GM18873 (cell line): ENCODE results near the gene RFTN1.
A peak's percentile ranks its signal among the peaks of the same experiment; 100 is the strongest.

Source experiments
- ATAC-seq: cut with Tn5 transposase; IDR thresholded peaks from one replicate; pipeline ENCODE4 v1.9.1; 2021; ENCODE audit warnings: mild to moderate bottlenecking, moderate library complexity, moderate number of reproducible peaks; ENCODE audit not compliant: unreplicated experiment, low FRiP score

The RFTN1 gene, protein sequence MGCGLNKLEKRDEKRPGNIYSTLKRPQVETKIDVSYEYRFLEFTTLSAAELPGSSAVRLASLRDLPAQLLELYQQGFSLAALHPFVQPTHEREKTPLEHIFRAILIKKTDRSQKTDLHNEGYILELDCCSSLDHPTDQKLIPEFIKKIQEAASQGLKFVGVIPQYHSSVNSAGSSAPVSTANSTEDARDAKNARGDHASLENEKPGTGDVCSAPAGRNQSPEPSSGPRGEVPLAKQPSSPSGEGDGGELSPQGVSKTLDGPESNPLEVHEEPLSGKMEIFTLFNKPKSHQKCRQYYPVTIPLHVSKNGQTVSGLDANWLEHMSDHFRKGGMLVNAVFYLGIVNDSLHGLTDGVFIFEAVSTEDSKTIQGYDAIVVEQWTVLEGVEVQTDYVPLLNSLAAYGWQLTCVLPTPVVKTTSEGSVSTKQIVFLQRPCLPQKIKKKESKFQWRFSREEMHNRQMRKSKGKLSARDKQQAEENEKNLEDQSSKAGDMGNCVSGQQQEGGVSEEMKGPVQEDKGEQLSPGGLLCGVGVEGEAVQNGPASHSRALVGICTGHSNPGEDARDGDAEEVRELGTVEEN

DNA sequence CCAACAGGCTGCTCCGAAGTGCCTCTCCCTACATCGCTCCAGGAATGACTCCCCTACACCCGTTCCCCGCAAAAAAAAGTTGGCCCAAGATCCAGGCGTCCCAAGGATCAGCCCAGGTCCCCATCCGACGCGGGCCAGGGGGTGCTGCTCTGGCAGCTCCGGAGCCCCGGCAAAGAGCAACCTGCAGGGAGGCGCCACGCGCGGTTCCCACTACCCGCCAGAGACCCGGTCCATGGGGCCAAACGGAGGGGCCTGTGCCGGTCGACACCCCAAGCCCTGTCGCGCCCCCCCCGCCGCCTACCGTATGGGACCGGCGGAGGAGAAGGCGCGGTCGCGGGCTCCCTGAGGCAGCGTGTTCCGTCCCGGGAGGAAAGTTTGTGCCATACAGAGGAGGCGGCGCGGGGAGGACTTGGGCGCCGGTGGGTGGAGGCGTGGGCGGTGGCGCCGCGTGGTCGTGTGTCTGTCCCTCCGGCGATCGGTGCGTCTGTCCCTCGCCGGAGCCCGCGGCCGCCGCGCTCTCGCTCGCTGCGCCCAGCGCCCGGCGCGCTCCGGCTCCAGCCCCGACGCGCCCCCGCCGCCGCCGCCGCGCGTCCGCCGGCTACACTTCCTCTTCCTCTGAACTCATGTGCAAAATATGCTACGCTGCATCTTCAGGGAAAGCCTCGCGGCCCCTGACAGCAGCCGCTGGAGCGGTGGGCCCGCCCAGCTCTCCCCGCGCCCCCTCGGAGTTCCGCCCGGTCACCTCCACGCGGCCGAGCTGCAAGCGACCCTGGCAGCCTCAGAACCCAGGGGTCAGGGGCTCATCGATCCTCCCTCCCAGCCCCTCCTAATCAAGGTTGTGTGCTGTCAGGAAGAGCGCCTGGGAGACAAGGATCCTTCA, at the start of gene RFTN1:
TSS of gene RFTN1 (minus strand) at position 559 of the 880 bp plus-strand sequence. CDS start 19,830 bp downstream, outside the sequence.
- no peak for ATAC-seq

- no peak for ATAC-seq
These were observed 46.3 kb upstream of the RFTN1 start for GRCh38 chr3:16559653-16560365.

DNA sequence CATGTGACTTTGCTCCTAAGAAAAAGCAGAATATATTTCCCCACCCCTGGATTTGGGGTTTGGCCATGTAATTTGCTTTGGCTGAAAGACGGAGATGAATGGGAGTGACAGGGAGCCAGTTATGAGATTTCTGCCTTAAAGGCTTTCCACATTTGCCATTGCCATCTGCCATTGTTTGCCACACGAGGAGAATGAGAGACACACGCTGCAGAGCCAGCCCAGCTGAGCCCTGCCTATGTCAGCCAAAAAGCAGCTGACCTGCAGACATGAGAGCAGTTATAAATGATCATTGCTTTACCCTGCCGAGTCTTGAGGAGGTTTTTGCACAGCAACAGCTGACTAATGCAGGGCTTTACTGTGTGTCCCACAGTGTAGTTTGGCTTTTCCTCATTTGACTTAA, 40.6 kb upstream of the RFTN1 start:
- no peak for ATAC-seq

DNA sequence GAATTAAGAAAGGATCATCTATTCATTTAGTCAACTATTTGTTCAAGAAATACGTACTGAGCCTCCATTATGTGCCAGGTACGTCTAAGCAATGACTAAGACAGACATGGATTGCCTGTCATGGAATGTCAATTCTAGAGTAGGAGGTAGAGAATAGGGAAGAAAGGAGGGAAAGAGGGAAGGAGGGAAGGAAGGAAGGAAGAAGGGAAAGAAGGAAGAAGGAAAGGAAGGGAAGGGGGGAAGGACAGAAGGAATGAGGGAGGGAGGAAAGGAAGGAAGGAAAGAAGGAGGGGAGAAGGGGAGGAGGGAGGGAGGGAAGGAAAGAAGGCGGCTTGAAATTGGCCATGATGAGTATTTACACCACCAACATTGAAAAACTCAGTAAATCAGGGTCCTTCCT, 39.3 kb upstream of the RFTN1 start:
- no peak for ATAC-seq

DNA sequence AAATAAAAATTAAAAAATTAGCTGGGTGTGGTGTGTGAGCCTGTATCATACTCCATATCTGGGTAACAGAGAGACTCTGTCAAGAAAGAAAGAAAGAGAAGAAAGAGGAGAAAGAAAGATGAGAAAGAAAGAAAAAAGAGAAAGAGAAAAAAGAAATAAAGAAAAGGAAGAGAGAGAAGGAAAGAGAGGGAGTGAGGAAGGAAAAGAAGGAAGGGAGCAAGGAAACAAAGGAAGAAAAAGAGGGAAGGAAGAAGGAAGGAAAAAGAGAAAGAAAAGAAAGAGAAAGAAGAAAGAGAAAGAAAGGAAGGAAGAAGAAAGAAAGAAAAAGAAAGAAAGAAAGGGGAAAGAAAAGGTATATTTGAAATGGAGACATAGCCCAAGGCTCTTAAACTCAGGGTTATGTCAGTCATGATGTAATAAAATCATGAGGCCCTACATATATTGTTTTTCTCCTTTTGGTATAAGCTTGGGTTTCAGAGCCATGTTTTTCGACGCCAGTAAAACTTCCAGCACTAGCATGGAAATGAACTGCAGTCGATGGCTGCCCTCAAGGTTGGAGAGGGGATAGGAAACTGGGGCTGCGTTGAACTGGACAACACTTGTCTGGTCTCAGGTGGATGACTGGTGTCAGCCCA, 38.0 kb upstream of the RFTN1 start:
- no peak for ATAC-seq

- ATAC-seq: peak; percentile 64
These were observed 37.3 kb upstream of the RFTN1 start for GRCh38 chr3:16550676-16551341.

DNA sequence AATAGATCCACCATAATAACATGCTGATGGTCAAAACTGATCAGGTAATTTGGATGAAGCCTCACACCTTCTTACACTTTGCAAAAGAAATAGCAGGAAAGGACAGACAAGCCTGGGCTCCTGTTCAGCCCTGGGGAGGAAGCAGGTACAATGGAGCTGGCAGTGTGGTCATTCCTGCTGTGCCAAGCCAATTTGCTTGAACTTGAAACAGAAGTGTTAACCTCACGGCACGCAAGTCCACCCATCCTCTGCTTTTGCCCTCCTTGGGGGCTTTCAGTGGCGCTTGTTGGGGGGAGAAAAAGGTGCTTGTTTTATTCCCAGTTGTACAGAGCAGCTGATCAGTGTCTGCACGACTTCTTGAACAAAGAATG, 36.8 kb upstream of the RFTN1 start:
- no peak for ATAC-seq

DNA sequence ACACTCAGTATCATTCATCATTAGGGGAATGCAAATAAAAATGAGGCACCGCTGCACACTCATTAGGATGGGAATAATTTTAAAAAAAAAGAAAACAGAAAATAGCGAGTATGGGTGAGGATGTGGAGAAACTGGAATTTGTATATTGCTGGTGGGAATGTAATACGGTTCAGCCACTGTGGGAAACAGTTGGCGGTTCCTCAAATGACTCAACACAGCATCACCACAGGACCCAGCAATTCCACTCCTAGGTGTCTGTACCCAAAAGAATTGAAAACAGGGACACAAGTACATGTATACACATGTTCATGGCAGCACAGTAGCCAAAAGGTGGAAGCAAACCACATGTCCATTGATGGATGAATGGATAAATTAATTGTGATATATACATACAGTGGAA, 35.2 kb upstream of the RFTN1 start:
- ATAC-seq: no peak

DNA sequence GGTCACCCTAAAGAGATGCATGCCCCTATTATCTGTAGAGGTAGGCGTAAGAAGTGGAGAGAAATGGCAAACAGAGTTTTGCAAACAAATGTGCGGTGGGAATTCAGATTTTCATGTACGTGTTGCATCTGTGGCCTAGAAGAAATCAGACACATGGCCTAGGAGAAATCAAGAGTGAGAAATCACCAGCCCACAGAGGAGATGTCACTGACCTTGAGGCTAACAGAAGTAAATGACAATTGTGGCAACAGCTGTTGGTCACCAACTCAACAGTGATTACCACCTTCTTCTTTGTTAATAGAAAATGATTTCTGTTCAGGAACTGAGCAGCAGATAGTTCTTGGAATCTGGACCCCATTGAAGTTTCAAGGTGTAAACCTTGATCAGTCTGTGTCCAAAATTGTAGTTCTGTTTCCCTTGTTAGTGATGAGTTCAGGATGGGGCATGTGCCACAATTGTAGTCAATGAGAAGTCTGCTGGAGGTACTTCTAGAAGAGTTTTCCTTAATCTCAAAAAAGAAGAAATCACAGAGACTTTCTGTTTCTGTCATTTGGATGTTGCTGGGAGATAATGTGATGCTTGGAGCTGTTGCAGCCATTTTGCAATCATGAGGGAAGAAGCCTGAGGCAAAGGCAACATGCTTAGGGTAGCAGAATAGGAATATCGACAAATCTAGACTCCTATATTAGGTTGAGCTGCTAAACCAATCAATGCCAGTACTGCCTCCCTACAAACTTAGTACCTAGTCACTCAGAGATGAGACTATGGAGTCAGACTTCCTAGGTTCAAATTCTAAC, 34.3 kb upstream of the RFTN1 start:
- ATAC-seq: no peak

DNA sequence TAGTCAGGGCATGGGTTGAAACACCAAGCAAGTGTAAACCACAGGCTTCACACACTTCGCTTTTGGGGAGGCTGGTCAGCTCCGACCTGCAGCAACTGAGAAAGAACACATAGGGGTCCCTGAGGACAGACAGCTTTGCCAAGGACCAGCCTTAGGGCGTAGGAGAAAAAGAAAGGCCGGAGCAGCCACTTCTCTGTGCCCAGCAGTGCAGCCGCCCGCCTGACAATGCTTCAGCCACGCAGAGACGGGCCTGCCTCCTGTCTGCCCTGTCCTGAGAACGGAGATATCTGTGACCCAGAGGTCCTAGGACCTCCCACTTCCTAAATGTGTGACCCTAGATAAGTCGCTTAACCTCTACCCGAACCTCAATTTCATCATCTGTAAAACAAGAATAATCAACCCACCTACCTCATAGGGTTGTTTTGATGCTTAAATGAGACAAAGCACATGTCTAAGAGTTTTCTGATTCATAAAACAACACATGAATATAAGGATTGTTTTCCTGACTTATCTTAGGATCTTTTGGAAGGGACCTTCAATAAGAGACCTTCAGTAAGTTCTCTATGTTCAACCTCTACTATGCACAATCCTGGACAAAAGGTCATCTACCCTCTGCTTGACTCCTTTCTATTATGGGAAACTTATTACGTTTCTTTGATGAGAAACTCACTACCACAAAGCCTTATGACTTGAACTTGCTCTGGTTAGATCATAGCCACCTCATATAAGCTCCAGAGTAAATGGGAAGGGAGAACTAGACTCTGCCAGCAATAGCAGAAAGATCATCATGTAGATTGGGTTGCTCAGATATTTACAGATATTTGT, 32.9 kb upstream of the RFTN1 start:
- no peak for ATAC-seq

DNA sequence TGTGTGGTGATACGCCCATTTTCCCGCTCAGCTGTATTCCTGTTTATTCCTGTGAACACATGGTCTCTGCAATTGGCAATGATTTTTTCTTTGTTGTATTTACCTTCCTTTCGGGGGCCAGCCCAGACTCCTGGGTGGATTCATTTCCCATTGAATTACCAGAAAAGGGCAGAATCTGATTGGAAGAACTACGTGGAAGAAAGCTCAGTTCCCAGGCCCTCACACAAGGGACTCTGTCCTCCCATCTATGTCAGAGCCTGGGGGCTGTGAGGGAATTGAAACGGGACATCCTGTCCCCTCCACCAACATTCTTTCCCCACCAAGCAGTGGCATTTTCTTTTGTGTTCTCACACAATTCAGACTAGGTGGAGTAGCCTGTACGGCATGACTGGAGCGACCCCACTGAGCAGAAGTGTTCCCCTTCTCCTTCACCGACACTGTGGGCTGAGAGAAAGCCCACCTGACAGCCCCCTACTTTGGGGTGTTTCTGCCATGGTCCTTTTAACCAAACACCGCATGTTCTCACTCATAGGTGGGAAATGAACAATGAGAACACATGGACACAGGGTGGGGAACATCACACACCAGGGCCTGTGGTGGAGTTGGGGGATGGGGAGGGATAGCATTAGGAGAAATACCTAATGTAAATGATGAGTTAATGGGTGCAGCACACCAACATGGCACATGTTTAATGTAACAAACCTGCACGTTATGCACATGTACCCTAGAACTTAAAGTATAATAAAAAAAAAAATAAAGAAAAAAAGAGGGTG, 32.1 kb upstream of the RFTN1 start:
- ATAC-seq: no peak

- no peak for ATAC-seq
These were observed 29.9 kb upstream of the RFTN1 start for GRCh38 chr3:16543242-16543864.

GRCh38 chr3:16538507-16538906, 25.0 kb upstream of the RFTN1 start:
- ATAC-seq: no peak

DNA sequence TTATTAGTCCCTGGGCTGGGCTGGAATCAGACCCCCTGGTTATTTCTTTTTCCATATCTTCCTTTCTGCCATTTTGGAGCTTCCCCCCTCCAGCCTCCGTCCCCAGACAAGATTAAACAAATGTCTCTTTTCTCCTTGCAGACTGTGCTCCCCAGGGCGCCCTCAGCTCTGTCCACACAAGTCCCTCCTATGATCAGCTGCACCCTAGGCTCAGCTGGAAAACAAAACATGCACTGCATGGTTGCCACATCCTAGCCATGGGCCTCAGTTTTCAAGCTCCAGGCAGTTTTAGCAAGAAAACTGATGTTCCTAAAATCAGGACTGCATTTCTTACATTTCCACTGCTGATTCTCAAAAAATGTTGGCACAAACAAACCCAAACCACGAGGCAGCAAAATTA, 23.5 kb upstream of the RFTN1 start:
- ATAC-seq: no peak

DNA sequence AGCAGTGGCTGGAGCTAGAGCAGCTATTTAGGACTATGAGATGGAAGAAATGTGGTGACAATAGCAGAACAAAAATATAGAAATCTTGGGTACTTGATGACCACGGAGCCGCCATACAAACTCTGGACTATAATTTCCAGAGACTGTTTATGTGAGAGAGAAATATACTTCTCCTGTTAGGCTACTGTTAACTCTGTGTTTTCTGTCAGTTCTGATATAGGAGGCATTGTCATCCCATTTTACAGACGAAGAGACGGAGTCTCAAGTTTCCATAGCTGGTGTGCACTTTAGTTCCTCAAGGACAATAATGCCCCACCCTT, 22.8 kb upstream of the RFTN1 start:
- ATAC-seq: no peak

GRCh38 chr3:16534640-16535262, 21.3 kb upstream of the RFTN1 start:
- no peak for ATAC-seq
